Measurements from ENCODE around the gene ABI1. TPM values are rescaled to one million over a fixed set of nuclear protein-coding genes. Genes with fewer than 3 reads are reported as not detected.
A peak's percentile ranks its signal among the peaks of the same experiment; 100 is the strongest.

Gene ABI1
- polyA plus RNA-seq, 6 donors from 2014 or later: 85.7 to 122 (median 108) TPM

GRCh38 chr10:26729395-26729794 lies 131.4 kb downstream of the ABI1 start:
- Mint-ChIP-seq H3K4me1 (peaks cover 4 to 7% (median 4%) of the 10 kb centered on the region in 3 donors), H3K4me3 (no peak overlapping the region), H3K27ac (no peak overlapping the region), H3K27me3 (no peaks in the 10 kb centered on the region), H3K36me3 (peaks cover 0 to under 1% of the 10 kb centered on the region in 2 donors), H3K9me3 (no peaks in the 10 kb centered on the region)
- DNase-seq: no peak
- ATAC-seq (ENCODE audit: low read depth in 2 of 2): no peak

- Mint-ChIP-seq H3K4me1 (peaks cover 4 to 7% (median 4%) of the 10 kb centered on the region in 3 donors), H3K36me3 (peaks cover 0 to 4% of the 10 kb centered on the region in 2 donors), H3K4me3 (no peak overlapping the region), H3K9me3 (no peaks in the 10 kb centered on the region), H3K27me3 (no peaks in the 10 kb centered on the region), H3K27ac (no peak overlapping the region)
- DNase-seq (no peak), ATAC-seq (ENCODE audit: low read depth in 2 of 2) (no peak)
Measured at GRCh38 chr10:26728957-26729356, 131.8 kb downstream of the ABI1 start.

DNA sequence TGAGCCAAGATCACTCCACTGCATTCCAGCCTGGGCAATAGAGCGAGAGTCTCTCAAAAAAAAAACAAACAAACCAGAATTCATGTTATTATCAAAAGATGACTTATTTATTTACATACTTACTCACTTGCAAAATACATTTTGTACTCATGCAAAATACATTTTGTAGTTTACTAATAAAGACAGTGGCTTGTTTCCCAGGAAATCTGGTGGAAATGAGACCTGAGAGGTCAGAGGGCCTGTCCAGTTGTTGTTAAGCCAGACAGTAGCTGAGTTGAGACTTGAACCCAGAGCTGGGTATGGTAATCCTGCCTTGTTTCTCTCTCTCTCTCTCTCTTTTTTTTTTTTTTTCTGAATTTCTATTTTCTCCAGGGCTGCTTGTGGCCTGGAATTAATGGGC lies 133.8 kb downstream of the ABI1 start:
- Mint-ChIP-seq H3K27me3 (no peaks in the 10 kb centered on the region), H3K4me1 (peaks cover 4 to 7% (median 4%) of the 10 kb centered on the region in 3 donors), H3K36me3 (peaks cover 0 to 4% of the 10 kb centered on the region in 2 donors), H3K4me3 (no peak overlapping the region), H3K9me3 (no peaks in the 10 kb centered on the region), H3K27ac (no peak overlapping the region)
- no peak for DNase-seq
- no peak for ATAC-seq (ENCODE audit: low read depth in 2 of 2)

GRCh38 chr10:26725837-26726727 lies 134.7 kb downstream of the ABI1 start:
- DNase-seq (peak; percentile 46), ATAC-seq (ENCODE audit: low read depth in 2 of 2) (peak; percentile 49 to 73)
- H3K9me3 Mint-ChIP-seq: no peaks in the 10 kb centered on the region
- H3K4me1 Mint-ChIP-seq: peaks cover 4 to 7% (median 4%) of the 10 kb centered on the region in 3 donors
- peaks cover 0 to 4% of the 10 kb centered on the region in 2 donors for H3K36me3 Mint-ChIP-seq
- no peak overlapping the region for H3K4me3 Mint-ChIP-seq
- no peaks in the 10 kb centered on the region for H3K27me3 Mint-ChIP-seq
- peak overlapping the region in 2 of 6 donors; percentile 79 to 83 for H3K27ac Mint-ChIP-seq

- Mint-ChIP-seq H3K27ac (peak overlapping the region in 1 of 6 donors; percentile 22), H3K36me3 (peaks cover 0 to 4% of the 10 kb centered on the region in 2 donors), H3K4me1 (peaks cover 0 to 4% (median 4%) of the 10 kb centered on the region in 3 donors), H3K9me3 (no peaks in the 10 kb centered on the region), H3K4me3 (no peak overlapping the region), H3K27me3 (no peaks in the 10 kb centered on the region)
- no peak for ATAC-seq (ENCODE audit: low read depth in 2 of 2)
- DNase-seq: no peak
Measured at GRCh38 chr10:26723016-26723415, 137.7 kb downstream of the ABI1 start.

- DNase-seq: no peak
Measured at GRCh38 chr10:26721561-26721960, 139.2 kb downstream of the ABI1 start.

GRCh38 chr10:26717476-26717875 lies 143.3 kb downstream of the ABI1 start:
- no peaks in the 10 kb centered on the region for H3K4me1 Mint-ChIP-seq
- DNase-seq: no peak
- H3K27me3 Mint-ChIP-seq: no peaks in the 10 kb centered on the region
- H3K27ac Mint-ChIP-seq: no peak overlapping the region
- no peak overlapping the region for H3K4me3 Mint-ChIP-seq
- no peaks in the 10 kb centered on the region for H3K9me3 Mint-ChIP-seq
- no peak for ATAC-seq (ENCODE audit: low read depth in 2 of 2)
- H3K36me3 Mint-ChIP-seq: peaks cover 0 to 8% of the 10 kb centered on the region in 2 donors

More at GRCh38 chr10:26721561-26721960, 139.2 kb downstream of the ABI1 start:
- ATAC-seq (ENCODE audit: low read depth in 2 of 2): no peak
- H3K9me3 Mint-ChIP-seq: no peaks in the 10 kb centered on the region
- peaks cover 0 to 4% of the 10 kb centered on the region in 2 donors for H3K36me3 Mint-ChIP-seq
- H3K27ac Mint-ChIP-seq: peak overlapping the region in 1 of 6 donors; percentile 51
- H3K27me3 Mint-ChIP-seq: no peaks in the 10 kb centered on the region
- peaks cover 0 to 4% (median 4%) of the 10 kb centered on the region in 3 donors for H3K4me1 Mint-ChIP-seq
- H3K4me3 Mint-ChIP-seq: no peak overlapping the region

DNA sequence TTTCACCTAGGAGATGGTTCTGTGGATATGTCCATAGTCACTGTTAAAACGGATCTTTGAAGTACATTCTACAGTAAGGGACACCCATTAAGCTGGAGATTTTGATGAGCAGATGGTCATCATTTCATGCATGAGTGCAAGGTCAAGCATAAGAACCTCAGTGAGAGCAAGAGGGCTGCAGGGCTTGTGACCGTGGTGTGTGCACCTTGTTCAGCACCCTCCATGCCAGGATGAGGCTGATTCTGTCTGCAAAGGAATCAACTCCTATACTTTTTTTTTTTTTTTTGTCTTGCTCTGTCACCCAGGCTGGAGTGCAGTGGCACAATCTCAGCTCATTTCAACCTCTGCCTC lies 145.6 kb downstream of the ABI1 start:
- Mint-ChIP-seq H3K9me3 (no peaks in the 10 kb centered on the region), H3K4me3 (no peak overlapping the region), H3K4me1 (no peaks in the 10 kb centered on the region), H3K36me3 (peaks cover 0 to 8% of the 10 kb centered on the region in 2 donors), H3K27ac (no peak overlapping the region), H3K27me3 (no peaks in the 10 kb centered on the region)
- ATAC-seq (ENCODE audit: low read depth in 2 of 2) (no peak), DNase-seq (no peak)

DNA sequence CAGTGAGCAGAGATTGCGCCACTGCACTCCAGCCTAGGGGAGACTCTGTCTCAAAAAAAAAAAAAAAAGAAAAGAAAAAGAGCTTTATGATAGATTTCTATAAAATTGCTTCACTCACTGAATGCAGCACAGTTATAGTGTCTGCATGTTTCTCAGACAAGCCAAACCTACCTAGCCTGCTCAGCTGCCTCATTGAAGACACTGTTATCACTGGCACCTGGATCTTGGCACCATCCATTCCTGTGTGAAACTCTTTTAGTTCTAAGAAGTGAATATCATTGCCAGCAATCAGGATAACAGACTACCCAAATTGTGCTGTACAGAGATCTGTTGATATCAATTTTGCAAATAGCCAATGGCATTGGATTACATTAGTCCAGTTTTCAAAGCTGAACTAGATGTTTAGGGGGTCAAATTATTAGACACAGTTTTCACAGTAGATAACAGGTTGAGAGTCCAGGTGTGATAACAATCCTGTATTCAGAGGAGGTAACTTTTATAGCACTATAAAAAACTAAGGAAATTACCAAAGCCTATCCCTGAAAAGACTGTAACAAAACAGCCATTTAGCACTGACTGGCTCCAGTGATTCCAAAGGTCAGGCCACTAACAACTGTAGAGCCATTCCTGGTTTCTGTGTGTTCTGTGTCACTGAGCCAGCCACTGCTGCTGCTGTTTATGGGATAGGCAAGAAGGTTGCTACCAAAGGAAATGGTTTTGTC lies 146.2 kb downstream of the ABI1 start:
- no peaks in the 10 kb centered on the region for H3K9me3 Mint-ChIP-seq
- DNase-seq: no peak

GRCh38 chr10:26711324-26711723 lies 149.4 kb downstream of the ABI1 start:
- ATAC-seq (ENCODE audit: low read depth in 2 of 2) (no peak), DNase-seq (no peak)
- H3K9me3 Mint-ChIP-seq: no peaks in the 10 kb centered on the region
- no peaks in the 10 kb centered on the region for H3K27me3 Mint-ChIP-seq
- H3K36me3 Mint-ChIP-seq: peaks cover 24 to 28% of the 10 kb centered on the region in 2 donors
- peaks cover 0 to 3% (median 0%) of the 10 kb centered on the region in 3 donors for H3K4me1 Mint-ChIP-seq
- H3K4me3 Mint-ChIP-seq: no peak overlapping the region
- H3K27ac Mint-ChIP-seq: peak overlapping the region in 1 of 6 donors; percentile 56

More for the DNA sequence above, 146.2 kb downstream of the ABI1 start:
- H3K27ac Mint-ChIP-seq: no peak overlapping the region
- ATAC-seq (ENCODE audit: low read depth in 2 of 2): no peak
- H3K27me3 Mint-ChIP-seq: no peaks in the 10 kb centered on the region
- no peak overlapping the region for H3K4me3 Mint-ChIP-seq
- peaks cover 0 to 8% of the 10 kb centered on the region in 2 donors for H3K36me3 Mint-ChIP-seq
- H3K4me1 Mint-ChIP-seq: no peaks in the 10 kb centered on the region

- no peaks in the 10 kb centered on the region for H3K27me3 Mint-ChIP-seq
- peaks cover 17 to 36% of the 10 kb centered on the region in 2 donors for H3K36me3 Mint-ChIP-seq
- H3K4me1 Mint-ChIP-seq: peaks cover 0 to 6% (median 0%) of the 10 kb centered on the region in 3 donors
- no peaks in the 10 kb centered on the region for H3K9me3 Mint-ChIP-seq
- ATAC-seq (ENCODE audit: low read depth in 2 of 2) (no peak), DNase-seq (no peak)
- H3K27ac Mint-ChIP-seq: peak overlapping the region in 1 of 6 donors; percentile 83
- no peak overlapping the region for H3K4me3 Mint-ChIP-seq
Measured at GRCh38 chr10:26706936-26707335, 153.8 kb downstream of the ABI1 start.

- Mint-ChIP-seq H3K9me3 (no peaks in the 10 kb centered on the region), H3K36me3 (peaks cover 17 to 36% of the 10 kb centered on the region in 2 donors), H3K4me3 (no peak overlapping the region), H3K27ac (peak overlapping the region in 1 of 6 donors; percentile 49), H3K4me1 (peaks cover 0 to 6% (median 0%) of the 10 kb centered on the region in 3 donors), H3K27me3 (no peaks in the 10 kb centered on the region)
- ATAC-seq (ENCODE audit: low read depth in 2 of 2) (no peak), DNase-seq (no peak)
Measured at GRCh38 chr10:26706206-26706605, 154.6 kb downstream of the ABI1 start.

- ATAC-seq (ENCODE audit: low read depth in 2 of 2) (no peak), DNase-seq (no peak)
- Mint-ChIP-seq H3K27ac (no peak overlapping the region), H3K27me3 (no peaks in the 10 kb centered on the region), H3K9me3 (no peaks in the 10 kb centered on the region), H3K4me3 (no peak overlapping the region), H3K36me3 (peaks cover 17 to 34% of the 10 kb centered on the region in 2 donors), H3K4me1 (peaks cover 0 to 12% (median 7%) of the 10 kb centered on the region in 3 donors)
Measured at GRCh38 chr10:26703974-26704373, 156.8 kb downstream of the ABI1 start.
